Stimulated activated effector memory CD8-positive, alpha-beta T cell treated with anti-CD3 and anti-CD28 coated beads, Interleukin-12 subunit alpha, Interleukin-12 subunit beta, amount 100 ng/mL, for 72 hours (primary cell): ENCODE data around the gene GFPT1.
"Not testable (repeated sequence)": the region's sequence is repeated elsewhere in the genome, so short reads cannot be mapped to it uniquely, and the experiment has no call there.

ENCODE experiments used
- ATAC-seq: fragments of 150-1000 bp; cut with Tn5 transposase; 2 replicates; pipeline ENCODE4 v1.10.0; 2021
- DNase-seq, 2 donors: peaks; one replicate each; pipeline ENCODE4 v3.0.0; 2021 to 2022; ENCODE audit warnings: low spot score in 2 of 2
- H3K27ac Mint-ChIP-seq: one replicate; pipeline ENCODE4 v1.8.0; 2022; ENCODE audit warnings: mild to moderate bottlenecking, mixed read lengths
- H3K36me3 Mint-ChIP-seq: one replicate; pipeline ENCODE4 v1.8.0; 2022; ENCODE audit warnings: mild to moderate bottlenecking, mixed read lengths
- H3K4me1 Mint-ChIP-seq: one replicate; pipeline ENCODE4 v1.8.0; 2022; ENCODE audit warnings: mixed read lengths
- H3K4me3 Mint-ChIP-seq: one replicate; pipeline ENCODE4 v1.8.0; 2022; ENCODE audit warnings: mild to moderate bottlenecking, mixed read lengths
- H3K9me3 Mint-ChIP-seq: one replicate; pipeline ENCODE4 v1.8.0; 2022; ENCODE audit warnings: mixed read lengths

Gene GFPT1

GRCh38 chr2:69368588-69368987 lies 18.4 kb downstream of the GFPT1 start:
- no peaks in the 10 kb centered on the region for H3K4me1 Mint-ChIP-seq
- H3K9me3 Mint-ChIP-seq = no peaks in the 10 kb centered on the region
- no peak overlapping the region for H3K27ac Mint-ChIP-seq
- no peak for DNase-seq
- H3K36me3 Mint-ChIP-seq = peaks cover 99% of the 10 kb centered on the region
- no peak for ATAC-seq
- no peak overlapping the region for H3K4me3 Mint-ChIP-seq

GRCh38 chr2:69359371-69359770 lies 27.7 kb downstream of the GFPT1 start:
- Mint-ChIP-seq H3K27ac (no peak overlapping the region), H3K36me3 (peaks cover 100% of the 10 kb centered on the region), H3K4me3 (no peak overlapping the region), H3K9me3 (no peaks in the 10 kb centered on the region), H3K4me1 (no peaks in the 10 kb centered on the region)
- no peak for ATAC-seq
- no peak for DNase-seq

- DNase-seq = no peak
- no peak for ATAC-seq
- Mint-ChIP-seq H3K4me3 (no peak overlapping the region), H3K27ac (no peak overlapping the region), H3K9me3 (no peaks in the 10 kb centered on the region), H3K36me3 (peaks cover 100% of the 10 kb centered on the region), H3K4me1 (no peaks in the 10 kb centered on the region)
Measured at GRCh38 chr2:69358914-69359313, 28.1 kb downstream of the GFPT1 start.

GRCh38 chr2:69356471-69356870 lies 30.6 kb downstream of the GFPT1 start:
- DNase-seq (no peak), ATAC-seq (no peak)
- Mint-ChIP-seq H3K4me1 (no peaks in the 10 kb centered on the region), H3K9me3 (no peaks in the 10 kb centered on the region), H3K36me3 (peaks cover 100% of the 10 kb centered on the region), H3K4me3 (no peak overlapping the region), H3K27ac (peak overlapping the region; percentile 55)

GRCh38 chr2:69354976-69355375 lies 32.1 kb downstream of the GFPT1 start:
- H3K27ac Mint-ChIP-seq, DNase-seq, H3K4me1 Mint-ChIP-seq, ATAC-seq, H3K9me3 Mint-ChIP-seq, H3K4me3 Mint-ChIP-seq: not testable (repeated sequence)
- peaks cover 100% of the 10 kb centered on the region for H3K36me3 Mint-ChIP-seq

- DNase-seq = no peak
- Mint-ChIP-seq H3K27ac (no peak overlapping the region), H3K9me3 (no peaks in the 10 kb centered on the region), H3K4me3 (no peak overlapping the region), H3K4me1 (no peaks in the 10 kb centered on the region), H3K36me3 (peaks cover 100% of the 10 kb centered on the region)
- no peak for ATAC-seq
Measured at GRCh38 chr2:69353360-69353759, 33.7 kb downstream of the GFPT1 start.

- DNase-seq = no peak
- H3K27ac Mint-ChIP-seq = peak overlapping the region; percentile 8
- H3K36me3 Mint-ChIP-seq = peaks cover 100% of the 10 kb centered on the region
Measured at GRCh38 chr2:69348781-69349180, 38.2 kb downstream of the GFPT1 start.

GRCh38 chr2:69345434-69345833 lies 41.6 kb downstream of the GFPT1 start:
- DNase-seq (no peak), ATAC-seq (no peak)
- Mint-ChIP-seq H3K36me3 (peaks cover 100% of the 10 kb centered on the region), H3K27ac (no peak overlapping the region), H3K4me3 (no peak overlapping the region), H3K9me3 (no peaks in the 10 kb centered on the region), H3K4me1 (no peaks in the 10 kb centered on the region)

More at GRCh38 chr2:69348781-69349180, 38.2 kb downstream of the GFPT1 start:
- Mint-ChIP-seq H3K9me3 (no peaks in the 10 kb centered on the region), H3K4me1 (no peaks in the 10 kb centered on the region), H3K4me3 (no peak overlapping the region)
- ATAC-seq = no peak

- DNase-seq (no peak), ATAC-seq (no peak)
- Mint-ChIP-seq H3K36me3 (peaks cover 100% of the 10 kb centered on the region), H3K9me3 (no peaks in the 10 kb centered on the region), H3K4me1 (no peaks in the 10 kb centered on the region), H3K27ac (peak overlapping the region; percentile 8), H3K4me3 (no peak overlapping the region)
Measured at GRCh38 chr2:69344305-69344704, 42.7 kb downstream of the GFPT1 start.

GRCh38 chr2:69340101-69340775 lies 46.8 kb downstream of the GFPT1 start:
- ATAC-seq = no peak
- no peak overlapping the region for H3K27ac Mint-ChIP-seq
- no peaks in the 10 kb centered on the region for H3K9me3 Mint-ChIP-seq
- H3K36me3 Mint-ChIP-seq = peaks cover 100% of the 10 kb centered on the region
- no peak for DNase-seq
- H3K4me1 Mint-ChIP-seq = no peaks in the 10 kb centered on the region
- no peak overlapping the region for H3K4me3 Mint-ChIP-seq

- Mint-ChIP-seq H3K27ac (no peak overlapping the region), H3K36me3 (peaks cover 97% of the 10 kb centered on the region), H3K9me3 (no peaks in the 10 kb centered on the region), H3K4me1 (no peaks in the 10 kb centered on the region), H3K4me3 (no peak overlapping the region)
- DNase-seq (no peak), ATAC-seq (no peak)
Measured at GRCh38 chr2:69335311-69335710, 51.7 kb downstream of the GFPT1 start.

GRCh38 chr2:69333352-69333751 lies 53.7 kb downstream of the GFPT1 start:
- no peaks in the 10 kb centered on the region for H3K4me1 Mint-ChIP-seq

GRCh38 chr2:69330781-69331180 lies 56.2 kb downstream of the GFPT1 start:
- Mint-ChIP-seq H3K36me3 (peaks cover 97% of the 10 kb centered on the region), H3K27ac (no peak overlapping the region), H3K4me1 (no peaks in the 10 kb centered on the region), H3K4me3 (no peak overlapping the region), H3K9me3 (no peaks in the 10 kb centered on the region)
- ATAC-seq (no peak), DNase-seq (no peak)

More at GRCh38 chr2:69333352-69333751, 53.7 kb downstream of the GFPT1 start:
- DNase-seq (no peak), ATAC-seq (no peak)
- Mint-ChIP-seq H3K9me3 (no peaks in the 10 kb centered on the region), H3K27ac (peak overlapping the region; percentile 18), H3K4me3 (no peak overlapping the region), H3K36me3 (peaks cover 97% of the 10 kb centered on the region)

GRCh38 chr2:69322631-69323030 lies 64.4 kb downstream of the GFPT1 start:
- no peak for ATAC-seq
- Mint-ChIP-seq H3K36me3 (peaks cover 67% of the 10 kb centered on the region), H3K4me3 (no peak overlapping the region), H3K27ac (no peak overlapping the region), H3K9me3 (no peaks in the 10 kb centered on the region), H3K4me1 (no peaks in the 10 kb centered on the region)
- no peak for DNase-seq

GRCh38 chr2:69316550-69316949 lies 70.5 kb downstream of the GFPT1 start:
- DNase-seq (no peak), ATAC-seq (no peak)
- H3K36me3 Mint-ChIP-seq = peaks cover 23% of the 10 kb centered on the region
- H3K4me3 Mint-ChIP-seq = no peak overlapping the region
- no peaks in the 10 kb centered on the region for H3K4me1 Mint-ChIP-seq
- H3K9me3 Mint-ChIP-seq = peaks cover 8% of the 10 kb centered on the region
- no peak overlapping the region for H3K27ac Mint-ChIP-seq

GRCh38 chr2:69315160-69315761 lies 71.8 kb downstream of the GFPT1 start:
- Mint-ChIP-seq H3K36me3 (peaks cover 13% of the 10 kb centered on the region), H3K27ac (no peak overlapping the region), H3K4me3 (no peak overlapping the region), H3K4me1 (peaks cover 4% of the 10 kb centered on the region), H3K9me3 (peaks cover 8% of the 10 kb centered on the region)
- ATAC-seq = no peak
- no peak for DNase-seq
